Rectal smooth muscle tissue (tissue), 1 donor: ENCODE data around the gene NRIP1.
"Not testable (repeated sequence)": the region's sequence is repeated elsewhere in the genome, so short reads cannot be mapped to it uniquely, and the experiment has no call there.

Experiments
- H3K27ac ChIP-seq: one replicate; pipeline ENCODE4 v1.7.0; 2013; ENCODE audit warnings: low read depth, low read length, inconsistent platforms
- H3K27me3 ChIP-seq: one replicate; pipeline ENCODE4 v1.7.0; 2013; ENCODE audit warnings: low read length; ENCODE audit not compliant: control insufficient read depth, insufficient read depth
- H3K36me3 ChIP-seq: one replicate; pipeline ENCODE4 v1.7.0; 2013; ENCODE audit warnings: low read length; ENCODE audit not compliant: control insufficient read depth, insufficient read depth
- H3K4me1 ChIP-seq: one replicate; pipeline ENCODE4 v1.7.0; 2013; ENCODE audit warnings: low read length; ENCODE audit not compliant: control insufficient read depth, insufficient read depth
- H3K4me3 ChIP-seq: one replicate; pipeline ENCODE4 v1.7.0; 2013; ENCODE audit warnings: low read length
- H3K9ac ChIP-seq: one replicate; pipeline ENCODE4 v1.7.0; 2013; ENCODE audit warnings: low read length

The NRIP1 gene

GRCh38 chr21:14945176-14945575 lies 119.6 kb downstream of the NRIP1 start:
- H3K27me3 ChIP-seq = no peaks in the 10 kb centered on the region
- H3K4me3 ChIP-seq = no peak overlapping the region
- no peak overlapping the region for H3K9ac ChIP-seq
- H3K27ac ChIP-seq = no peak overlapping the region
- no peaks in the 10 kb centered on the region for H3K36me3 ChIP-seq
- no peaks in the 10 kb centered on the region for H3K4me1 ChIP-seq

GRCh38 chr21:14943616-14944015 lies 121.2 kb downstream of the NRIP1 start:
- no peak overlapping the region for H3K4me3 ChIP-seq
- no peak overlapping the region for H3K9ac ChIP-seq
- no peaks in the 10 kb centered on the region for H3K27me3 ChIP-seq
- no peaks in the 10 kb centered on the region for H3K4me1 ChIP-seq
- H3K27ac ChIP-seq = no peak overlapping the region
- H3K36me3 ChIP-seq = no peaks in the 10 kb centered on the region

- Histone ChIP-seq H3K4me3 (no peak overlapping the region), H3K27ac (no peak overlapping the region), H3K4me1 (no peaks in the 10 kb centered on the region)
These were observed 121.9 kb downstream of the NRIP1 start for GRCh38 chr21:14942801-14943490.

GRCh38 chr21:14927324-14927723 lies 137.5 kb downstream of the NRIP1 start:
- H3K27ac ChIP-seq, H3K27me3 ChIP-seq, H3K4me1 ChIP-seq, H3K9ac ChIP-seq, H3K4me3 ChIP-seq, H3K36me3 ChIP-seq: not testable (repeated sequence)

More at GRCh38 chr21:14942801-14943490, 121.9 kb downstream of the NRIP1 start:
- Histone ChIP-seq H3K27me3 (no peaks in the 10 kb centered on the region), H3K9ac (no peak overlapping the region), H3K36me3 (no peaks in the 10 kb centered on the region)

GRCh38 chr21:14926186-14926585 lies 138.6 kb downstream of the NRIP1 start:
- no peaks in the 10 kb centered on the region for H3K36me3 ChIP-seq

GRCh38 chr21:14923468-14923867 lies 141.3 kb downstream of the NRIP1 start:
- Histone ChIP-seq H3K4me3 (no peak overlapping the region), H3K27ac (no peak overlapping the region), H3K4me1 (no peaks in the 10 kb centered on the region), H3K27me3 (no peaks in the 10 kb centered on the region), H3K9ac (no peak overlapping the region), H3K36me3 (no peaks in the 10 kb centered on the region)

More at GRCh38 chr21:14926186-14926585, 138.6 kb downstream of the NRIP1 start:
- no peak overlapping the region for H3K27ac ChIP-seq
- no peaks in the 10 kb centered on the region for H3K27me3 ChIP-seq
- no peak overlapping the region for H3K4me3 ChIP-seq
- no peaks in the 10 kb centered on the region for H3K4me1 ChIP-seq
- H3K9ac ChIP-seq = no peak overlapping the region

- no peak overlapping the region for H3K9ac ChIP-seq
- no peaks in the 10 kb centered on the region for H3K27me3 ChIP-seq
- no peak overlapping the region for H3K4me3 ChIP-seq
- no peaks in the 10 kb centered on the region for H3K4me1 ChIP-seq
- no peaks in the 10 kb centered on the region for H3K36me3 ChIP-seq
- H3K27ac ChIP-seq = no peak overlapping the region
These were observed 141.8 kb downstream of the NRIP1 start for GRCh38 chr21:14922980-14923379.

- H3K9ac ChIP-seq = no peak overlapping the region
- no peak overlapping the region for H3K4me3 ChIP-seq
These were observed 146.3 kb downstream of the NRIP1 start for GRCh38 chr21:14918527-14918926.

GRCh38 chr21:14917762-14918161 lies 147.0 kb downstream of the NRIP1 start:
- no peak overlapping the region for H3K27ac ChIP-seq
- no peak overlapping the region for H3K9ac ChIP-seq

More at GRCh38 chr21:14918527-14918926, 146.3 kb downstream of the NRIP1 start:
- H3K27ac ChIP-seq = no peak overlapping the region
- H3K27me3 ChIP-seq = no peaks in the 10 kb centered on the region
- no peaks in the 10 kb centered on the region for H3K36me3 ChIP-seq
- H3K4me1 ChIP-seq = no peaks in the 10 kb centered on the region

GRCh38 chr21:14916676-14917141 lies 148.1 kb downstream of the NRIP1 start:
- no peak overlapping the region for H3K9ac ChIP-seq
- H3K36me3 ChIP-seq = no peaks in the 10 kb centered on the region
- H3K27ac ChIP-seq = no peak overlapping the region
- no peak overlapping the region for H3K4me3 ChIP-seq
- H3K27me3 ChIP-seq = no peaks in the 10 kb centered on the region
- no peaks in the 10 kb centered on the region for H3K4me1 ChIP-seq

More at GRCh38 chr21:14917762-14918161, 147.0 kb downstream of the NRIP1 start:
- Histone ChIP-seq H3K4me3 (no peak overlapping the region), H3K27me3 (no peaks in the 10 kb centered on the region), H3K4me1 (no peaks in the 10 kb centered on the region), H3K36me3 (no peaks in the 10 kb centered on the region)

- H3K27me3 ChIP-seq = no peaks in the 10 kb centered on the region
- H3K4me1 ChIP-seq = no peaks in the 10 kb centered on the region
- H3K36me3 ChIP-seq = no peaks in the 10 kb centered on the region
- H3K9ac ChIP-seq = no peak overlapping the region
- H3K27ac ChIP-seq = no peak overlapping the region
- no peak overlapping the region for H3K4me3 ChIP-seq
These were observed 151.2 kb downstream of the NRIP1 start for GRCh38 chr21:14913638-14914037.

- Histone ChIP-seq H3K9ac (no peak overlapping the region), H3K4me3 (no peak overlapping the region), H3K27ac (no peak overlapping the region), H3K27me3 (no peaks in the 10 kb centered on the region), H3K36me3 (no peaks in the 10 kb centered on the region), H3K4me1 (no peaks in the 10 kb centered on the region)
These were observed 153.4 kb downstream of the NRIP1 start for GRCh38 chr21:14911351-14911750.
